Articular chondrocyte of knee joint (primary cell): ENCODE results near the gene PWP2. TPM values are rescaled to one million over a fixed set of nuclear protein-coding genes. Genes with fewer than 3 reads are reported as not detected.

Source experiments
- total RNA-seq: library from RNA; depleted of rRNA; stranded (reverse); fragments of >200 nt; gene quantifications from 2 replicates; pipeline ENCODE4 v1.2.3, GENCODE V29; 2012

PWP2 gene
- total RNA-seq: 1.3 and 1.7 TPM in 2 replicates

GRCh38 chr21:44107026-44107501, at the start of gene PWP2:
Gene PWP2, plus strand, starts transcription at chr21:44107399. Its CDS starts 18 bp downstream, at chr21:44107417.

Other genes with a start within 250 kb of the PWP2 start
- gene AGPAT3, start 242.2 kb upstream of the PWP2 start, total RNA-seq: 45.9 and 47.1 TPM in 2 replicates
- 25.7 and 29.7 TPM in 2 replicates for gene TRAPPC10, start 95.1 kb upstream of the PWP2 start, total RNA-seq
- gene GATD3, start 26.3 kb downstream of the PWP2 start, total RNA-seq: 12.3 and 13.3 TPM in 2 replicates
- under 0.01 and 0.13 TPM in 2 replicates for gene ICOSLG, start 133.5 kb downstream of the PWP2 start, total RNA-seq
- gene DNMT3L, start 154.5 kb downstream of the PWP2 start, total RNA-seq: not detected in 2 replicates
- gene AIRE, start 178.5 kb downstream of the PWP2 start, total RNA-seq: not detected in 2 replicates
- gene PFKL, start 192.7 kb downstream of the PWP2 start, total RNA-seq: 116 and 121 TPM in 2 replicates
- 8.3 and 12.3 TPM in 2 replicates for gene CFAP410, start 232.0 kb downstream of the PWP2 start, total RNA-seq
- gene TRPM2, start 246.2 kb downstream of the PWP2 start, total RNA-seq: under 0.01 TPM in 1 of 2 replicates, not detected in the other